Keratinocyte (primary cell): Measurements from ENCODE around the gene PKHD1.

Experiments used
- CTCF ChIP-seq, 3 experiments: IDR thresholded peaks in 1 of 3; conservative IDR thresholded peaks in 1 of 3; optimal IDR thresholded peaks in 1 of 3; 2 replicates in 2 of 3; 3 replicates in 1 of 3; pipeline versions ENCODE3 to v1.5.1; 2011; ENCODE audit warnings: low read length in 3 of 3, mild to moderate bottlenecking in 3 of 3, moderate library complexity in 2 of 3, control low read depth in 1 of 3, inconsistent platforms in 1 of 3; ENCODE audit not compliant: insufficient read depth in 2 of 3; ENCODE audit errors: extremely low read depth in 1 of 3
- EZH2 ChIP-seq: IDR thresholded peaks from one replicate; pipeline ENCODE4 v1.6.1; 2012; ENCODE audit warnings: inconsistent platforms, mild to moderate bottlenecking, low read length, moderate library complexity

- TF ChIP-seq CTCF (optimal IDR thresholded peaks at IDR 0.05 in 1 of 3, IDR thresholded peaks at IDR 0.05 in 1 of 3, conservative IDR thresholded peaks at IDR 0.05 in 1 of 3; ENCODE audit: extremely low read depth in 1 of 3, insufficient read depth in 2 of 3, low read length in 3 of 3) = no peak
- TF ChIP-seq EZH2 = no peak
These were observed 218.6 kb downstream of the PKHD1 start for GRCh38 chr6:51868591-51869355.
